Fibroblast of skin of right biceps (primary cell): Measurements from ENCODE around the gene PANX3.

ENCODE experiments used
- DNase-seq: peaks from one replicate; pipeline ENCODE4 v3.0.0-alpha.2; 2013

The PANX3 gene

GRCh38 chr11:124658986-124659385 lies 47.8 kb downstream of the PANX3 start:
- DNase-seq = no peak

GRCh38 chr11:124661553-124661952 lies 50.3 kb downstream of the PANX3 start:
- no peak for DNase-seq

GRCh38 chr11:124662106-124662505 lies 50.9 kb downstream of the PANX3 start:
- no peak for DNase-seq

- DNase-seq = no peak
These were observed 52.6 kb downstream of the PANX3 start for GRCh38 chr11:124663861-124664260.

- DNase-seq = no peak
These were observed 56.4 kb downstream of the PANX3 start for GRCh38 chr11:124667601-124668000.

- peak; percentile 32 for DNase-seq
These were observed 58.0 kb downstream of the PANX3 start for GRCh38 chr11:124669193-124669592.
